ENCODE measurements around the gene CANT1. TPM values are rescaled to one million over a fixed set of nuclear protein-coding genes. Genes with fewer than 3 reads are reported as not detected.
A peak's percentile ranks its signal among the peaks of the same experiment; 100 is the strongest.

The CANT1 gene
- total RNA-seq, 1 experiment from 2014 or later = 54.2 TPM

DNA sequence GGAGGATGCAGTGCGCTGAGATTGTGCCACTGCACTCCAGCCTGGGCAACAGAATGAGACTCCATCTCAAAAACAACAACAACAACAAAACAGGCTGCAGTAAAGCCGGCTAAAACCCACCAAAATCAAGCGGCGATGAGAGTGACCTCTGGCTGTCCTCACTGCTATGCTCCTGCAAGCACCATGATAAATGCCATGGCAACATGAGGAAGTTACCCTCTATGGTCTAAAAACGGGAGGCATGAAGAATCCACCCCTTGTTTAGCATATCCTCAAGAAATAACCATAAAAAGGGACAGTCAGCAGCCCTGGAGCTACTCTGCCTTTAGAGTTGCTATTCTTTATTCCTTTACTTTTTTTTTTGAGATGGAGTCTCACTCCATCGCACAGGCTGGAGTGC lies 21.4 kb downstream of the CANT1 start:
- H3K36me3 ChIP-seq (ENCODE audit: insufficient read depth, low read length, poor library complexity, severe bottlenecking) = peaks cover 23% of the 10 kb centered on the region
- no peaks in the 10 kb centered on the region for H3K27me3 ChIP-seq (replicated peaks; ENCODE audit: insufficient read depth, low read depth, low read length, poor library complexity)
- H3K4me1 ChIP-seq (ENCODE audit: insufficient read depth, low read length, poor library complexity, severe bottlenecking) = peaks cover 14% of the 10 kb centered on the region
- POLR2A ChIA-PET (ENCODE audit: low non-redundant PET) = no interaction called here
- no peaks in the 10 kb centered on the region for H3K9me3 ChIP-seq (ENCODE audit: low read depth, low read length, poor library complexity, severe bottlenecking)
- BruUV-seq (replicated peaks) = no TSS peak
- intact Hi-C loops (cut with micrococcal nuclease; ENCODE audit: unreplicated experiment) = no loop called here
- H3K27ac ChIP-seq (ENCODE audit: low read depth, low read length, poor library complexity, severe bottlenecking) = no peak overlapping the region
- CTCF ChIA-PET = no interaction called here
- H3K4me3 ChIP-seq (ENCODE audit: low read depth, low read length, poor library complexity, severe bottlenecking) = no peak overlapping the region
- TF ChIP-seq, protein P1, sequence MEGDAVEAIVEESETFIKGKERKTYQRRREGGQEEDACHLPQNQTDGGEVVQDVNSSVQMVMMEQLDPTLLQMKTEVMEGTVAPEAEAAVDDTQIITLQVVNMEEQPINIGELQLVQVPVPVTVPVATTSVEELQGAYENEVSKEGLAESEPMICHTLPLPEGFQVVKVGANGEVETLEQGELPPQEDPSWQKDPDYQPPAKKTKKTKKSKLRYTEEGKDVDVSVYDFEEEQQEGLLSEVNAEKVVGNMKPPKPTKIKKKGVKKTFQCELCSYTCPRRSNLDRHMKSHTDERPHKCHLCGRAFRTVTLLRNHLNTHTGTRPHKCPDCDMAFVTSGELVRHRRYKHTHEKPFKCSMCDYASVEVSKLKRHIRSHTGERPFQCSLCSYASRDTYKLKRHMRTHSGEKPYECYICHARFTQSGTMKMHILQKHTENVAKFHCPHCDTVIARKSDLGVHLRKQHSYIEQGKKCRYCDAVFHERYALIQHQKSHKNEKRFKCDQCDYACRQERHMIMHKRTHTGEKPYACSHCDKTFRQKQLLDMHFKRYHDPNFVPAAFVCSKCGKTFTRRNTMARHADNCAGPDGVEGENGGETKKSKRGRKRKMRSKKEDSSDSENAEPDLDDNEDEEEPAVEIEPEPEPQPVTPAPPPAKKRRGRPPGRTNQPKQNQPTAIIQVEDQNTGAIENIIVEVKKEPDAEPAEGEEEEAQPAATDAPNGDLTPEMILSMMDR (conservative IDR thresholded peaks at IDR 0.05; ENCODE audit: low read depth, low read length) = no peak
- TF ChIP-seq EZH2 (IDR thresholded peaks at IDR 0.05; ENCODE audit: borderline replicate concordance, low read depth, low read length, poor library complexity, severe bottlenecking) = no peak
- no peak for DNase-seq (ENCODE audit: low spot score)

GRCh38 chr17:78986649-78987328 lies 22.8 kb downstream of the CANT1 start:
- TSS peak; percentile 97 for BruUV-seq (replicated peaks)
- Histone ChIP-seq H3K27ac (ENCODE audit: low read depth, low read length, poor library complexity, severe bottlenecking) (peak overlapping the region; percentile 58), H3K36me3 (ENCODE audit: insufficient read depth, low read length, poor library complexity, severe bottlenecking) (peaks cover 9% of the 10 kb centered on the region), H3K27me3 (replicated peaks; ENCODE audit: insufficient read depth, low read depth, low read length, poor library complexity) (no peaks in the 10 kb centered on the region), H3K4me3 (ENCODE audit: low read depth, low read length, poor library complexity, severe bottlenecking) (peak overlapping the region; percentile 29), H3K9me3 (ENCODE audit: low read depth, low read length, poor library complexity, severe bottlenecking) (no peaks in the 10 kb centered on the region), H3K4me1 (ENCODE audit: insufficient read depth, low read length, poor library complexity, severe bottlenecking) (peaks cover 14% of the 10 kb centered on the region)
- intact Hi-C loops (cut with micrococcal nuclease; ENCODE audit: unreplicated experiment) = no loop called here
- no peak for TF ChIP-seq EZH2 (IDR thresholded peaks at IDR 0.05; ENCODE audit: borderline replicate concordance, low read depth, low read length, poor library complexity, severe bottlenecking)
- TF ChIP-seq, protein P1 (conservative IDR thresholded peaks at IDR 0.05; ENCODE audit: low read depth, low read length) = no peak
- POLR2A ChIA-PET (ENCODE audit: low non-redundant PET) = interaction anchor here (0.6 kb wide), 1 partner anchor 11 kb away, joined by 5 read pairs; no protein-coding TSS in a partner anchor
- peak; percentile 40 for DNase-seq (ENCODE audit: low spot score)
- CTCF ChIA-PET = no interaction called here

- intact Hi-C loops (cut with micrococcal nuclease; ENCODE audit: unreplicated experiment) = no loop called here
- Histone ChIP-seq H3K4me3 (ENCODE audit: low read depth, low read length, poor library complexity, severe bottlenecking) (peak overlapping the region; percentile 29), H3K27ac (ENCODE audit: low read depth, low read length, poor library complexity, severe bottlenecking) (peak overlapping the region; percentile 58), H3K36me3 (ENCODE audit: insufficient read depth, low read length, poor library complexity, severe bottlenecking) (peaks cover 3% of the 10 kb centered on the region), H3K4me1 (ENCODE audit: insufficient read depth, low read length, poor library complexity, severe bottlenecking) (peaks cover 14% of the 10 kb centered on the region), H3K27me3 (replicated peaks; ENCODE audit: insufficient read depth, low read depth, low read length, poor library complexity) (no peaks in the 10 kb centered on the region), H3K9me3 (ENCODE audit: low read depth, low read length, poor library complexity, severe bottlenecking) (no peaks in the 10 kb centered on the region)
- no peak for TF ChIP-seq EZH2 (IDR thresholded peaks at IDR 0.05; ENCODE audit: borderline replicate concordance, low read depth, low read length, poor library complexity, severe bottlenecking)
- TF ChIP-seq, protein P1 (conservative IDR thresholded peaks at IDR 0.05; ENCODE audit: low read depth, low read length) = peak; percentile 23; the same call in 1 of the 2 replicates
- peak; percentile 33 for DNase-seq (ENCODE audit: low spot score)
- POLR2A ChIA-PET (ENCODE audit: low non-redundant PET) = no interaction called here
- BruUV-seq (replicated peaks) = TSS peak; percentile 36
- CTCF ChIA-PET = interaction anchor here (0.6 kb wide), 1 partner anchor 75 kb away, joined by 6 read pairs; no protein-coding TSS in a partner anchor
Measured at GRCh38 chr17:78986048-78986648, 23.4 kb downstream of the CANT1 start.
